Tibial nerve (tissue), 4 donors: Measurements from ENCODE around the gene BICRAL. TPM values are rescaled to one million over a fixed set of nuclear protein-coding genes. Genes with fewer than 3 reads are reported as not detected.

Experiments used
- DNase-seq, 2 donors: peaks; one replicate each; pipeline ENCODE4 v3.0.0-alpha.2; 2019; ENCODE audit warnings: low spot score in 2 of 2
- H3K27ac ChIP-seq, 4 donors: fragments of 200-600 bp; sonication (generic) in 3 of 4; one replicate each; pipeline ENCODE4 v1.5.1; 2017 to 2019; ENCODE audit warnings: mild to moderate bottlenecking in 1 of 4
- H3K27me3 ChIP-seq, 2 donors: fragments of 200-600 bp; sonication (generic) in 1 of 2; one replicate each; pipeline versions ENCODE4 v1.5.1 to v1.6.0; 2017 to 2019
- H3K36me3 ChIP-seq, 3 donors: fragments of 200-600 bp; sonication (generic); one replicate each; pipeline ENCODE4 v1.5.1; 2018 to 2019
- H3K4me1 ChIP-seq, 4 donors: fragments of 200-600 bp; sonication (generic) in 3 of 4; one replicate each; pipeline ENCODE4 v1.5.1; 2017 to 2019
- H3K4me3 ChIP-seq, 4 donors: fragments of 200-600 bp; sonication (generic) in 3 of 4; one replicate each; pipeline ENCODE4 v1.5.1; 2017 to 2019; ENCODE audit warnings: mild to moderate bottlenecking in 1 of 4, moderate library complexity in 1 of 4
- H3K9me3 ChIP-seq, 4 donors: fragments of 200-600 bp; sonication (generic) in 3 of 4; one replicate each; pipeline ENCODE4 v1.5.1; 2017 to 2019
- EP300 ChIP-seq, 2 donors: sonication (generic); formaldehyde crosslinking; IDR thresholded peaks; one replicate each; pipeline ENCODE4 v1.6.1; 2017; ENCODE audit warnings: antibody characterized with exemption in 2 of 2, mild to moderate bottlenecking in 1 of 2
- POLR2A ChIP-seq, 2 donors: fragments of 450-650 bp; IDR thresholded peaks; one replicate each; pipeline ENCODE4 v1.6.1; 2017; ENCODE audit warnings: antibody characterized with exemption in 2 of 2, mild to moderate bottlenecking in 2 of 2, moderate library complexity in 2 of 2
- WGBS, 2 donors: methylation state at CpG; one replicate each; pipeline ENCODE4 v1.1.5; 2018; 5-methylcytosine and 5-hydroxymethylcytosine counted together
- total RNA-seq, 4 donors: library from RNA; depleted of rRNA; stranded (reverse); fragments of >200 nt; gene quantifications; one replicate each; pipeline ENCODE4 v1.1.0, GENCODE V29; 2016
- TF ChIP-seq, protein P1 (sequence below), 5 experiments: fragments of 200-600 bp in 3 of 5; fragments of 450-650 bp in 2 of 5; sonication (generic) in 3 of 5; IDR thresholded peaks; one replicate each; pipeline ENCODE4 v1.5.1; 2016 to 2019; ENCODE audit warnings: antibody characterized with exemption in 5 of 5, mild to moderate bottlenecking in 3 of 5, moderate library complexity in 2 of 5

BICRAL gene
- total RNA-seq, 4 donors from 2014 or later: 17.1 to 25.1 (median 23.2) TPM

DNA sequence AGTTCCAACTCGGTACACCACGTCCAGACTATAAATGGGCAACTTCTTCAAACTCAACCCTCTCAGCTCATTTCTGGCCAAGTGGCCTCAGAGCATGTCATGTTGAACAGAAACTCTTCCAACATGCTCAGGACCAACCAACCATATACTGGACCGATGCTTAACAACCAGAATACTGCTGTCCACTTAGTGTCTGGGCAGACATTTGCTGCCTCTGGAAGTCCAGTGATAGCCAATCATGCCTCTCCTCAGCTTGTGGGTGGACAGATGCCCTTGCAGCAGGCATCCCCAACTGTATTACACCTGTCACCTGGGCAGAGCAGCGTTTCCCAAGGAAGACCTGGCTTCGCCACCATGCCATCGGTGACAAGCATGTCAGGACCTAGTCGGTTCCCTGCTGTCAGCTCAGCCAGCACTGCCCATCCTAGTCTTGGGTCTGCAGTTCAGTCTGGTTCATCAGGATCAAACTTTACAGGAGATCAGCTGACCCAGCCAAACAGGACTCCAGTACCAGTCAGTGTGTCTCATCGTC lies 47.8 kb downstream of the BICRAL start:
- 91 to 96% methylated on average over 8 of the region's 8 CpGs for WGBS, 2 donors
- TF ChIP-seq EP300 (IDR thresholded peaks at IDR 0.05) (no peak), POLR2A (IDR thresholded peaks at IDR 0.05) (no peak)
- TF ChIP-seq, protein P1, sequence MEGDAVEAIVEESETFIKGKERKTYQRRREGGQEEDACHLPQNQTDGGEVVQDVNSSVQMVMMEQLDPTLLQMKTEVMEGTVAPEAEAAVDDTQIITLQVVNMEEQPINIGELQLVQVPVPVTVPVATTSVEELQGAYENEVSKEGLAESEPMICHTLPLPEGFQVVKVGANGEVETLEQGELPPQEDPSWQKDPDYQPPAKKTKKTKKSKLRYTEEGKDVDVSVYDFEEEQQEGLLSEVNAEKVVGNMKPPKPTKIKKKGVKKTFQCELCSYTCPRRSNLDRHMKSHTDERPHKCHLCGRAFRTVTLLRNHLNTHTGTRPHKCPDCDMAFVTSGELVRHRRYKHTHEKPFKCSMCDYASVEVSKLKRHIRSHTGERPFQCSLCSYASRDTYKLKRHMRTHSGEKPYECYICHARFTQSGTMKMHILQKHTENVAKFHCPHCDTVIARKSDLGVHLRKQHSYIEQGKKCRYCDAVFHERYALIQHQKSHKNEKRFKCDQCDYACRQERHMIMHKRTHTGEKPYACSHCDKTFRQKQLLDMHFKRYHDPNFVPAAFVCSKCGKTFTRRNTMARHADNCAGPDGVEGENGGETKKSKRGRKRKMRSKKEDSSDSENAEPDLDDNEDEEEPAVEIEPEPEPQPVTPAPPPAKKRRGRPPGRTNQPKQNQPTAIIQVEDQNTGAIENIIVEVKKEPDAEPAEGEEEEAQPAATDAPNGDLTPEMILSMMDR (IDR thresholded peaks at IDR 0.05): no peak
- Histone ChIP-seq H3K36me3 (peaks cover 0 to 84% (median 13%) of the 10 kb centered on the region in 3 donors), H3K9me3 (no peaks in the 10 kb centered on the region), H3K27me3 (no peaks in the 10 kb centered on the region), H3K27ac (no peak overlapping the region), H3K4me1 (no peaks in the 10 kb centered on the region), H3K4me3 (no peak overlapping the region)
- no peak for DNase-seq

DNA sequence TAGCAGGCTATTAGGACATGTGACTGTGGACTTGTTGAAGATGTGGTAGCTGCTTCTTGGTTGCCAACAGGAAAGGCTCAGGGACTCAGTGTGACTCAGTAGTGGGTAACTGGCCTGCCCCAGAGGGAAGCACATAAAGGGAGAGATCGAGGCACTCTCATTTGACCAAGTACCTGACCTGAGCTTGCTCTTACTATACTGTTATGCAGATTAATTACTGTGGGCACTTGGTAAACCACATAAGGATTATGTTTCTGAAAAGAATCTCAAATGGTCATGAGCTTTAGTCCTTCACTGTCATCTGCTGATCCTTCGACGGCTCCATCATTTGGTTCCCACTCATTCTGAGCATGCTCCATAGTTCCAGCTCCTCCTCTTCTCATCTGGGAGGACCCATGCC lies 49.4 kb downstream of the BICRAL start:
- Histone ChIP-seq H3K4me3 (no peak overlapping the region), H3K9me3 (no peaks in the 10 kb centered on the region), H3K36me3 (peaks cover 0 to 78% (median 13%) of the 10 kb centered on the region in 3 donors), H3K27ac (no peak overlapping the region), H3K27me3 (no peaks in the 10 kb centered on the region), H3K4me1 (no peaks in the 10 kb centered on the region)
- TF ChIP-seq EP300 (IDR thresholded peaks at IDR 0.05): no peak
- no peak for DNase-seq
- 84 to 96% methylated on average over 3 of the region's 3 CpGs for WGBS, 2 donors

DNA sequence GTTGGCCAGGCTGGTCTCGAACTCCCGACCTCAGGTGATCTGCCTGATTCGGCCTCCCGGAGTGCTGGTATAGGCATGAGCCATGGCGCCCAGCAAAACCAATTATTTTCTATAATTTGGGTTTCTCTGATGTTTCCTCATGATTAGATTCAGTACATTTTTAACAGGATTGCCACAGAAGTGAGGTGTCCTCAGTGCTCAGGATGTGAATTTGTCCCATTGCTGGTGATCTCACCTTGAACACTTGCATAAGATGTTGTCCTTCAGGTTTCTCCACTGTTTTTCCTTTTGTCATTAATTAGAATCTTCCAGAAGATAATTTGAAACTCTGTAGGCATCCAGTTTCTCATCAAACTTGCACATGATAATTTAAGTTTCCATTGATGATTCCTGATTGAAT lies 52.2 kb downstream of the BICRAL start:
- Histone ChIP-seq H3K27me3 (no peaks in the 10 kb centered on the region), H3K4me1 (no peaks in the 10 kb centered on the region), H3K27ac (no peak overlapping the region), H3K36me3 (peaks cover 0 to 65% (median 8%) of the 10 kb centered on the region in 3 donors), H3K9me3 (no peaks in the 10 kb centered on the region), H3K4me3 (no peak overlapping the region)
- WGBS, 2 donors: 95% methylated on average over 5 of the region's 5 CpGs
- no peak for TF ChIP-seq POLR2A (IDR thresholded peaks at IDR 0.05)
- TF ChIP-seq, protein P1 (IDR thresholded peaks at IDR 0.05): no peak
- no peak for TF ChIP-seq EP300 (IDR thresholded peaks at IDR 0.05)
- DNase-seq: no peak

DNA sequence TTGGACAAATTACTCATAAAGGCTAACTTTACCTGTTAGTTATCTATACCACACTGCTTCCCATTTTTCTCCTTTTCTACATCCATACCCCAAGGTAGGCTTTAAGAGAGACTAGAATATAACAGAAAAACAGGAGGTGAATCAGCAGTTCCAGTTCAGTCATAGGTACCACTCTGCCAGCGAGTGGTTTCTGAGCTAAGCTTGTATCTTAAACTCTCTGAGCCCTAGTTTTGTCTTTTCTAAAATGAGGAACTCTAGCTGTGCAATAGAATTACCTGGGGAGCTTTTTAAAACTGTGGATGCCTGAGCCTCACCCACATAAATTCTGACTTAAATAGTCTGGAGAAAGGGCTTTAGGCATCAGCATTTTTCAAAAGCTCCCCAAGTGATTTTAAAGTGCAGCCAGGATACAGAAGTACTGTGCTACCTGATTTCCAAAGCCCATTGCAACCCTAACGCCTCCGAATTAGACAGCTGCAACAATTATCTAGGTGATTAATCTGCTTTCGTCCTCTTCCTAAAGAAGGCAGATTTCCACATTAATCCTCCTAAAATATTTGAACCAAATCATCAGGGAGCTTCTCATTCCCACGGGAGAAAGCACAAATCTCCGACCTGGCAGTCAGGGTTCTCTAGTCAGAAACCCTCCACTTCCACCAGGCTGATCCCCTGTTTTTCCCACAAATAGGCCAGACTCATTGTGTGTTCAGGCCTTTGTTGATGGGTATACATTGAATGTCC lies 60.2 kb downstream of the BICRAL start:
- H3K4me1 ChIP-seq: no peaks in the 10 kb centered on the region
- no peaks in the 10 kb centered on the region for H3K9me3 ChIP-seq
- no peak overlapping the region for H3K27ac ChIP-seq
- TF ChIP-seq EP300 (IDR thresholded peaks at IDR 0.05) (no peak), POLR2A (IDR thresholded peaks at IDR 0.05) (no peak)
- TF ChIP-seq, protein P1 (IDR thresholded peaks at IDR 0.05): no peak
- WGBS, 2 donors: 82 to 83% methylated on average over 6 of the region's 6 CpGs
- H3K27me3 ChIP-seq: no peaks in the 10 kb centered on the region
- no peak for DNase-seq
- no peak overlapping the region for H3K4me3 ChIP-seq
- peaks cover 0 to 20% (median 0%) of the 10 kb centered on the region in 3 donors for H3K36me3 ChIP-seq

DNA sequence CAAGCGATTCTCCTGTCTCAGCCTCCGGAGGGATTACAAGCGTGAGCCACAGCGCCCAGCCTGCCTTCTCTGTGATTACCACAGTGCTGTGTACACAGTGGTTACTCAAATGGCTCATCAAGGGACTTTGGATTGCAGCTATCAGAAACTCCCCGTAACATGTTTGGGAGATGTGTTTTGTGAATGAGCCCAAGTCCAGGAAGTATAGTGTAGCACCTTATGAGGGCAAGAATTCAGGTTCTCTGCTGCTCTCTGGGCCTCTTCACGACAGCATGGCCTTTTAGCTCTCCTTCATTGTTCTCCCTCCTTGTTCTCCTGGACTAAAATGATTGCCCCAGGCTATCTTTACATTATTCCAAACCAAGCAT lies 63.5 kb downstream of the BICRAL start:
- TF ChIP-seq POLR2A (IDR thresholded peaks at IDR 0.05) (no peak), EP300 (IDR thresholded peaks at IDR 0.05) (no peak)
- TF ChIP-seq, protein P1 (IDR thresholded peaks at IDR 0.05): no peak
- Histone ChIP-seq H3K9me3 (no peaks in the 10 kb centered on the region), H3K36me3 (peaks cover 0 to 10% (median 0%) of the 10 kb centered on the region in 3 donors), H3K27ac (no peak overlapping the region), H3K27me3 (no peaks in the 10 kb centered on the region), H3K4me3 (no peak overlapping the region), H3K4me1 (no peaks in the 10 kb centered on the region)
- DNase-seq: no peak
- 96 to 99% methylated on average over 6 of the region's 6 CpGs for WGBS, 2 donors
